A549 treated with CORT108297 at 1 μM for 4 hours (cell line): Measurements from ENCODE around the gene TAOK2. TPM values are rescaled to one million over a fixed set of nuclear protein-coding genes. Genes with fewer than 3 reads are reported as not detected.

Source experiments
- total RNA-seq: library from RNA; stranded (reverse); fragments of 200-300 nt; extraction: Qiagen RNA extraction; gene quantifications from 5 replicates; pipeline ENCODE4 v1.2.3, GENCODE V29; 2022

The TAOK2 gene
- total RNA-seq: 24.7 to 36.8 TPM (median 34.0 TPM) in 5 replicates

GRCh38 chr16:29973384-29974246, at the start of gene TAOK2:
Gene TAOK2, plus strand, starts transcription at chr16:29973868. Its CDS starts 3,905 bp downstream, at chr16:29977773.

GRCh38 chr16:29925781-29926710, 47.6 kb upstream of the TAOK2 start, which contains the start of gene KCTD13:
Gene KCTD13, minus strand, starts transcription at chr16:29926226. Its CDS starts 193 bp downstream, at chr16:29926033.

GRCh38 chr16:29961479-29962343, 12.0 kb upstream of the TAOK2 start, which contains the start of gene TMEM219:
Gene TMEM219, plus strand, starts transcription at chr16:29962079. Its CDS starts 1,065 bp downstream, at chr16:29963144.

GRCh38 chr16:29995324-29995910, 21.7 kb downstream of the TAOK2 start, which contains the start of gene HIRIP3:
Gene HIRIP3, minus strand, starts transcription at chr16:29995617. Its CDS starts 12 bp downstream, at chr16:29995605.

GRCh38 chr16:29995911-29996765, 22.5 kb downstream of the TAOK2 start, which contains the start of gene INO80E:
Gene INO80E, plus strand, starts transcription at chr16:29996241. Its CDS starts 70 bp downstream, at chr16:29996311.

GRCh38 chr16:30010844-30011713, 37.4 kb downstream of the TAOK2 start, which contains the start of gene DOC2A:
Gene DOC2A, minus strand, starts transcription at chr16:30011027. Its CDS starts 805 bp downstream, at chr16:30010222.

GRCh38 chr16:30022887-30023286, 49.2 kb downstream of the TAOK2 start, which contains the start of gene C16orf92:
Gene C16orf92, plus strand, starts transcription at chr16:30023198. Its CDS starts 143 bp downstream, at chr16:30023341.

GRCh38 chr16:30030841-30031413, 57.3 kb downstream of the TAOK2 start, which contains the start of gene TLCD3B:
Gene TLCD3B, minus strand, starts transcription at chr16:30031271. Its CDS starts 744 bp downstream, at chr16:30030527.

Other genes starting within 250 kb of the TAOK2 start
- not detected in 5 replicates for gene C16orf54, start 227.9 kb upstream of the TAOK2 start, total RNA-seq
- not detected in 5 replicates for gene ZG16, start 195.6 kb upstream of the TAOK2 start, total RNA-seq
- 81.0 to 104 TPM (median 94.7 TPM) in 5 replicates for gene KIF22, start 183.1 kb upstream of the TAOK2 start, total RNA-seq
- 150 to 192 TPM (median 180 TPM) in 5 replicates for gene MAZ, start 167.3 kb upstream of the TAOK2 start, total RNA-seq
- 0.24 to 0.51 TPM (median 0.30 TPM) in 5 replicates for gene PRRT2, start 161.7 kb upstream of the TAOK2 start, total RNA-seq
- gene PAGR1, start 157.7 kb upstream of the TAOK2 start, total RNA-seq: 42.7 to 48.5 TPM (median 46.7 TPM) in 5 replicates
- gene MVP, start 153.4 kb upstream of the TAOK2 start, total RNA-seq: 111 to 140 TPM (median 130 TPM) in 5 replicates
- 64.0 to 105 TPM (median 103 TPM) in 5 replicates for gene CDIPT, start 110.6 kb upstream of the TAOK2 start, total RNA-seq
- gene SEZ6L2, start 74.3 kb upstream of the TAOK2 start, total RNA-seq: 16.9 to 23.6 TPM (median 21.7 TPM) in 5 replicates
- gene ASPHD1, start 73.4 kb upstream of the TAOK2 start, total RNA-seq: 16.3 to 30.7 TPM (median 27.0 TPM) in 5 replicates
- 14.2 to 21.4 TPM (median 19.0 TPM) in 5 replicates for gene KCTD13, start 47.6 kb upstream of the TAOK2 start, total RNA-seq
- 78.2 to 104 TPM (median 102 TPM) in 5 replicates for gene TMEM219, start 11.8 kb upstream of the TAOK2 start, total RNA-seq
- gene HIRIP3, start 21.7 kb downstream of the TAOK2 start, total RNA-seq: 13.5 to 17.8 TPM (median 15.3 TPM) in 5 replicates
- 107 to 127 TPM (median 109 TPM) in 5 replicates for gene INO80E, start 22.4 kb downstream of the TAOK2 start, total RNA-seq
- gene DOC2A, start 37.2 kb downstream of the TAOK2 start, total RNA-seq: 1.7 to 3.3 TPM (median 2.7 TPM) in 5 replicates
- gene C16orf92, start 49.3 kb downstream of the TAOK2 start, total RNA-seq: not detected in 5 replicates
- 0.23 to 0.58 TPM (median 0.42 TPM) in 5 replicates for gene TLCD3B, start 57.4 kb downstream of the TAOK2 start, total RNA-seq
- gene ALDOA, start 91.9 kb downstream of the TAOK2 start, total RNA-seq: 1,632 to 1,949 TPM (median 1,887 TPM) in 5 replicates
- 130 to 155 TPM (median 149 TPM) in 5 replicates for gene PPP4C, start 102.1 kb downstream of the TAOK2 start, total RNA-seq
- 0.08 to 0.34 TPM (median 0.29 TPM) in 5 replicates for gene TBX6, start 118.1 kb downstream of the TAOK2 start, total RNA-seq
- 6.0 to 12.1 TPM (median 10.9 TPM) in 5 replicates for gene YPEL3, start 122.3 kb downstream of the TAOK2 start, total RNA-seq
- gene GDPD3, start 139.7 kb downstream of the TAOK2 start, total RNA-seq: 1.2 to 3.0 TPM (median 1.8 TPM) in 5 replicates
- gene MAPK3, start 149.4 kb downstream of the TAOK2 start, total RNA-seq: 31.0 to 37.4 TPM (median 35.7 TPM) in 5 replicates
- gene CORO1A, start 209.7 kb downstream of the TAOK2 start, total RNA-seq: 2.6 to 3.7 TPM (median 2.8 TPM) in 5 replicates
- 128 to 240 TPM (median 221 TPM) in 5 replicates for gene BOLA2B, start 219.8 kb downstream of the TAOK2 start, total RNA-seq
- 11.1 to 23.3 TPM (median 17.7 TPM) in 5 replicates for gene SLX1A, start 220.0 kb downstream of the TAOK2 start, total RNA-seq
- 6.1 to 13.7 TPM (median 8.6 TPM) in 5 replicates for gene SULT1A3, start 225.4 kb downstream of the TAOK2 start, total RNA-seq